ENCODE measurements around the gene FCSK.

Gene FCSK

DNA sequence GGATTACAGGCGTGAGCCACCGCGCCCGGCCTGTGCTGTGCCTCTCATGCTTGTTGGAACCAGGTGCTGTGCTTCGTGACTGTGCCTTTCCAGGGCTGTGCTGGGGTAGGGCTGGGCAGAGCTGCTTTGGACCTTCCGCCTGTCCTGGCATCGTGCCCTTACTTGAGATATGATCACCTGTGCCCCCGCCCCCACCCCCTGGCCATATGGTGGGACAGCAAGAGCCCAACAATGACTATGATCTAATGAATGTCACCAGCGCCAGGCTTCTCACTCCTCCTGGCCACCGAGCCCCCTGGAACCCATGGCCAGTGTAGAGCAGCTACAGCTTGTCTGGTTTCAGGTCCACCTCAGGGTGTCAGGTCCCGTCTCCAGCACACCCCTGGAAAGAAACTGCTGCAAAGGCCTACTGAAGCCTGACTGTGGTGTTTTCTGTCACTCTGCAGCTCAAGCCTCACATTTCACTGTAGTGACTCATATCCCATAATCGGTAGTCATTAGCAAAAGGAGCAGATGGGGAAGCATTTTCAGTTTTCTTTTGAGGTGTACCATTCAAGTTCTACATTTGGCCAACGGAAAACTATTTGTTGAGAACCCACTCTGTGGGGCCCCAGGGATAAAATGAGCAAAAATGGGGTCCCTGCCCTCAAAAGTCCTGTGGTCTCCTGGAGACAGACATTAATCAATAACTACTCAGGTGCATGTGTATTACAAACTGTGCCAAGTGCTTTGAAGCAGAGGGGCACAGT is 22.1 kb downstream of the FCSK start:
- no peak for DNase-seq (ENCODE audit: low read depth, low spot score)

DNA sequence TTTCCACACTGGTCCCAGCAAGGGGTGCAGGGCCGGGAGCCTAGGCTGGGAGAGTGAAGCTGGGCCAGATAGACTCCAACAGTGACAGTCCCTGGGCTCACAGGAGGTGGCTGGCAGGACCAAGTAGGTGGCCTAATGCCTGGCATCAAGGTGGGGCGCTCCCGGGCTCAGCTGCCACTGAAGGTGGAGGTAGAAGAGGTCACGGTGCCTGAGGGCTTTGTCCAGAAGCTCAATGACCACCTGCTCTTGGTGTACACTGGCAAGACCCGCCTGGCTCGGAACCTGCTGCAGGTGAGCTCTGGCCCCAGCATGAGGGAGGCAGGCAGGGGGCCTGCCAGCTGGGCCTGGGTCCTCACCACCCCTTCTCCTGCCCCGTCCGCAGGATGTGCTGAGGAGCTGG is 23.8 kb downstream of the FCSK start:
- DNase-seq (ENCODE audit: low read depth, low spot score): no peak

DNA sequence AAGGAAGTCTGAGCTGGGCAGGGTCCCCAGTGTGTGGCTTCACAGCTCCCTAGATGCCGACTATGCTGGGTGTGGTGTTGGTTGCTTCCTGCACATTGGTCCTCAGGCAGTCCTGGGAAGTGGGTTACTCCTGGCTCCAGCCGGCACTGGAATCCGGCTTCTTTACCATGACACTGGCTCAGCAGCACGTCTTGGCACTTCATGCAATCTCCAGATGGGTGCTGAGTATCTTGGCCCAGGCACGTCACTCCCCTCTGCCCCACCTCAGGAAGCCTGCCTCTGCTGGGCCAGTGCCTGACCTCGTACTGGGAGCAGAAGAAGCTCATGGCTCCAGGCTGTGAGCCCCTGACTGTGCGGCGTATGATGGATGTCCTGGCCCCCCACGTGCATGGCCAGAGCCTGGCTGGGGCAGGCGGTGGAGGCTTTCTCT is 24.5 kb downstream of the FCSK start:
- DNase-seq (ENCODE audit: low read depth, low spot score): no peak

DNA sequence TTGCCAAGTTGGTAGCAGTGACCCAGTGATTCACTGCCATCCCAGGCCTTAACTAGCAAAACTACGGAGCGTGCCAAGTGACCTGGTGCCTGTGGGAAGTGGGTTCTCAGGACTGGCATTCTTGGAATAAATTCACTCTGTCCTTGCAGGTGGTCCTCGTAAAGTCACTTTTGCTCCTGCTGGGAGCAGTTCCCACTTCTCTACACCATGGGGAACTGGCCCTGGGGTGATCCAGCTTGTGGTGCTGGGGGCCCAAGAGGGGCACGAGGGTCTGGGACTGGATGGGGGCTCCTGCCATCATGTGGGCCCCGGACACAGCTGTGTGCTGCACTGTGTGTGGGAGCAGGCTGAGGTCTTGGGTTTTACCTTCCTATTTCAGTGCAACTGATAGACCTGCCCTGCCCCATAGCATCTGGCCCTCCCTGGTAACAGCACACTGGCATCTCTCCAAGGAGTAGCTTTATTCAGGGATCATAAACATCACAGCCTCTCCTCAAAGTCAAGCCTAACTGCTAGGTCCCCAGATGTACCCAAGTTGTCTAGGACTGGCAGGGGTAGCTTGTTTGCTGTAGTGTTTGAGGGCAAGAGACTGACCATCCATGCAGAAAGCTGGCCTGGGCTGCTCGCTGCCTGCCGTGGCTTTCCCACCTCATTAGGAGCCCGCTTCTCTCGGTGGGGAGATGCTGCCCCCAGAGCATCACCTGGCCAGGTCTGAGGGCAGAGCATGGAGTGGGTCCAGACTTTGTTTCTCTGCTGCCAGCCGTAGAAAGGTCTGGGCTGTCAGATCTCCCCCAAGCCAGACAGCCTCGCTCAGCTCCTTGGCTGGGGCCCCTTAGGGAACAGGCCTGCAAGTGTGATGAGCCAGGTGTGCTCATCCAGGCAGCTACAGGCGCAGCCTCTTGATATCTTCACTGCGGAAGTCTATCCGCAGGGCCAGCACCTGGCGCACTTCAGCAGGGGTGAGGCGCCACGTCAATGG is 26.0 kb downstream of the FCSK start:
- DNase-seq (ENCODE audit: low read depth, low spot score): no peak

DNA sequence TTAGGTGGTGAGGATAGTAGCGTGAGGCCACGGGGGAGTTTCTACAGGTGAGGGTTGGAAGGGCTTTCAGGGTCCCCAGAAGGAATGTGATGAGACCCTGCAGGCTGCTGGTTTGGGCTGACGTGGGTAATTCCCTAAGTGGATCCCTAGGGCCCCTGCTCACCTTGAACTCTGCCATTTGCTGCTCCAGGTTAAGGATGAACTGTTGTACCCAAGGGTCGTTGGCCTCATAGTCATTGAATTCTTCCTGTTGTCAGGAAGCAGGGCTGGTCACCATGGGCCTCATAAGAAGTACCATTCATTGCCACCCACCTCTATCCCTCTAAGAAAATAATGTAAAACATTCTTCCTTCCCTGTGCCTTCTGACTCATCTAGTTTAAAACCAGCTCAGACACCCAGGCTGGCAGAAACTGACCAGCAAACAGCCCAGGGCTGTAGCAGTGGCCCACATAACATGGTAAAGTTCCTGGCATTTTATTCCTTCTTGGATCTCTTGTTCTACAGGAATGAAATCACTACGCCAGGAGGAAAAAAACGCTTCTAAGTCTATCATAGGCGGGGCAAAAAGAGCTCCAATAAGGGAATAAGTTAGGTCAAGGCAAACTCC is 27.6 kb downstream of the FCSK start:
- no peak for DNase-seq (ENCODE audit: low read depth, low spot score)

DNA sequence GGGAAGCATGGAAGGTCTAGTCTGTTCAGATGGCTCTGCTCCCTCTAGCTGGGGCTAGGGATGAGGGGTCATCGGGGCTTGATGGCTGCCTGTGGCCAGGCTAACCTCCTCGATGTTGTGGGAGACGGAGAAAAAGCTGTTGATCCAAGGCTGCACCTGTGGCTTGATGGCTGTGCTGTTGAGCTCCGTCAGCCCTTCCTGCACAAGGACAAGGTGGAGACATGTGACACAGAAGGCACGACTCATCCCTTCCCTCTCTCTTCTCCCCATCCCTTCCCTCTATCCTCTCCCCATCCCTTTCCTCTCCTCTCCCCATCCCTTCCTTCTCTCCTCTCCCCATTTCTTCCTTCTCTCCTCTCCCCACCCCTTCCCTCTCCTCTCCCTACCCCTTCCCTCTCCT is 28.2 kb downstream of the FCSK start:
- no peak for DNase-seq (ENCODE audit: low read depth, low spot score)

DNA sequence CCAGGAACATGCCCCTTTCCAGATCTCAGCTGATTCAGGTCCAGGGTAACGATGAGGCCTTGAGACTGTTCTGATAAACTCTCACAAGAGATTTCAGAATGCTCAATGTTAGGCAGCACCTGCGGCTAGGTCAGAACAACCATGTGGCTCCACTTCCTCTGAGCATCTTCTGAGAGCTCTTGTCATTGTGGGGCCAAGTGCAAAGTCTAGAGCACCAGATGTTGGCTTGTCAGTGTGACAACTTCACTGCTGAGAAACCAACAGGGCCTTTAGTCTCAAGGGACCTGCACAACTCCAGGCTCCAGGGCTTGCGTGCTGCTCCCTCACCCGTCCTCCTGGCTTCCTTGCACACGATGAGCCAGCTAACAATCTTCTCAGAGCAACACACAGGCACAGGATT is 29.0 kb downstream of the FCSK start:
- no peak for DNase-seq (ENCODE audit: low read depth, low spot score)

DNA sequence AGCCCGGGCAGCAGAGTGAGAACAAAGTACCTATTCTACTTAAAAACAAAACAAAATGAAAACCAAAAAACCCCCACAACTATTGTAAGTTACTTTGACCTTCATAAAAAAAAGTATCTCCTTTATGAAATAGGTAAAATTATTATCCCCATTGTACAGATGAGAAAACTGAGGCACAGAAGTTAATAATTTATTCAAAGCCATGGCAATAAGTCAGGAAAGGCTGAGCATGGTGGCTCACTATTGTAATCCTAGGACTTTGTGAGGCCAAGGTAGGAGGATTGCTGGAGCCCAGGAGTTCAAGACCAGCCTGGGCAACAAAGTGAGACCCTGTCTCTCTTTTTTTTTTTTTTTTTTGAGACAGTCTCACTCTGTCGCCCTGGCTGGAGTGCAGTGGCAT is 30.5 kb downstream of the FCSK start:
- no peak for DNase-seq (ENCODE audit: low read depth, low spot score)

DNA sequence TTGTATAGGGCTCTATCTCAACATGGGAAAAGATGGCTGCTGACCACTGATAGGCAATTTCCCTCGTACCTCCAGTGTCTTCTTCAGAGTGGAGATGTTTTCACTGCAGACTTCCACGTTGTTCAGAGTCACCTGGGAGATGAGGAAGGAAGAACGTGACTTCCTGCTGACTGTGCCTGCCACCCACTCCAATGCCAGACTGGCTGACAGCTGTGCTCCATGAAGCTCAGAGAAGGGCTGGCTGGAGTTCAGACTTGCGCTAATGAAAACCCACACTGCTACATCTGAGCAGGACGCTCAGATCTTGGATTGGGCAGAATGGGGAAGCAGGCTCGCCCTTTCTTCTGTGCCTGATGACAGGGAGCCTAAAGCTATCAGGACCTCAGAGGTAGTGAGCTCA is 35.9 kb downstream of the FCSK start:
- no peak for DNase-seq (ENCODE audit: low read depth, low spot score)

DNA sequence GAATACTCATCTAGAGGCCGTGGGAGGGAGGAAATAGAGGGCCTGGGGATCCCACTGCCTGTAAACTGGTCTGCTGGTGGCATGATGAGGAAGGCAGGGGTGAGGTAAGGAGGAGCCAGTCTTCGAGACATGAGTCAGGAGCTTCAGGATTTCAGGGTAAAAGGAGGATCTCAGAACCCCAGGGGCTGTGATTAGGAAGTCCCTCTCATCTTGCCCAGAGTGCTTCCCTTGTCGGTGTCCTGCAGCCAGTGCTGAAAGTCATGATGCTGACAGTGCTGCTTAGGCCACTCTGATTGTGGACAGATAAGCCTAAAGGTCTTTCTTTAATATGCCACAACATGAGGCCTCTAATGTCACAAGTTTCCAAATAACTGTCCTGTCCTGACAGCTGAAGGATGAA is 39.4 kb downstream of the FCSK start:
- DNase-seq (ENCODE audit: low read depth, low spot score): no peak

DNA sequence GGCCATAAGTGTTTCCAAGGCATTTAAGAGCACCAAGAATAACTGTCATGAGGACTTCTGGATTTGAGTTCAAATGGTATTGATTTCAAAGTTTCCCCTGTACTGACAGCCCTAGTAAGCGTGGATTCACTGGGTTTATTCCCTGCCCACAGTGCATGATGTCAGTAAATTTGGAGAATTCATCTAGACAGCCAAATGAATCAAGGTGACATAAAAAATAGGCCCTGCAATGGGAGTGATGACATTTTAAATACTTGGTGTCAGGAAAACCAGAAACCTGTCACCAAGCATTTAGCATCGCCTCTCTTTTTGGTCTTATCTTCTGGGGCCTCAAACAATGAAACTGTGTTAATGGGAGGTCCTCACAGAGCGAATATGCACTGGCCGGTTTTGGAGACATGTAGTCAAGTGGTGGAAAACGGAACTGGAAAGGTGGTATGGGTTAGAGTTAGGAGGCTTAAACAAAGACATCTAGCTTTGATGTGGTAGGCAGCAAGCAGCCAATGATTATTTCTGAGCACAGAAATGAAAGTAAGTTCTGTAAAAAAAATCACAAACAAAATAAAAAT is 39.9 kb downstream of the FCSK start:
- DNase-seq (ENCODE audit: low read depth, low spot score): no peak

DNA sequence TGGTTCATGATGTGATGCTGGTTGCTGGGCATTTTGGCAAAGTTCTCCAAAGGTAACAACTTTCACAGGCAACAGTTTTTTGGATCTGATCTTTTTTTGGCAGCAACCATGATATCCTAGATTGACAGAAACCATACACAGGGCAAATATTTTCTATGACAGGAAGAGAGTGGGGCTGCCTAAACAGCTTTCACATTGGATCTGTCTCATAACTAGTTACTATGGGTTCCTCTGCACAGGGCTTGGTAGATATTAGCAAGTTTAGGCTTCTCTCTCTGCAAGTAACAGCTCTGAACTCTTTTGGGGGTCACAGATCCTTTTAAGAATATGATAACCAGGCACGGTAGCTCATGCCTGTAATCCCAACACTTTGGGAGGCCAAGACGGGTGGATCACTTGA is 40.4 kb downstream of the FCSK start:
- DNase-seq (ENCODE audit: low read depth, low spot score): no peak

DNA sequence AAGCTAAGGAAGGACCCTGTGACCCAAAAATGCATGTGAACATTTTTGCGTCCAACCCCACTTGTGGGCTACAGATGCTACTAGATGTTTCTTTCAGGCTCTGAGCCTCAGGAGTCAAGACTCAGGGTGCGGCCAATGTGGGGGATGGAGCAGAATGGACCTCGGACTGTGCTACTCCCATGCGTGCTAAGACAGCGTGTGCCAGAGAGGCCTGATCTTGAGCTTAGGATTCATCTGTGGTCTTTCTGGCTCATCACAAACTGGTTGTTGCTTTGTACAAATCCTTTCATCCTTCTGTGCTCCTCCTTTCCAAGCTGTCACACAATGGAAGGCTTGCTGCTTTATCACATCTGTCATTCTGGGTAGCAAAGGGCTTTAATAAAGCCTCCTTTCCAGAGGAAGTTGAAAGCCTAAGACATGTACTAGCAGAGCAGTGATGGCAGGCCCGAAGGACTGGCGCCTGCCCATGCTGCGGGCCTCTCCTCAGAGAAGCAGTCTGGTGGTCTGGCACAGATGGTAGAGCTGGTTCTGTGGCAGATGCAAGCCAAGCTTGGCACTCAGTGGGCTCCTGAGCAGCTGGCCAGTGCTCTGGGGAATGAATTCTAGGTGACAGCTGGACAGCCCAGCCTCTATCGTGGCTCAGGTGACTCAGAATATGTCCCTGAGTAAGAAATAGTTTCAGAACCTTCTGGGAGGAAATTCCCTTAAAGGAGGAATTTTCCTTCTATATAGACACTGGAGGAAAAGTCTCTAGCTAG is 41.2 kb downstream of the FCSK start:
- no peak for DNase-seq (ENCODE audit: low read depth, low spot score)

DNA sequence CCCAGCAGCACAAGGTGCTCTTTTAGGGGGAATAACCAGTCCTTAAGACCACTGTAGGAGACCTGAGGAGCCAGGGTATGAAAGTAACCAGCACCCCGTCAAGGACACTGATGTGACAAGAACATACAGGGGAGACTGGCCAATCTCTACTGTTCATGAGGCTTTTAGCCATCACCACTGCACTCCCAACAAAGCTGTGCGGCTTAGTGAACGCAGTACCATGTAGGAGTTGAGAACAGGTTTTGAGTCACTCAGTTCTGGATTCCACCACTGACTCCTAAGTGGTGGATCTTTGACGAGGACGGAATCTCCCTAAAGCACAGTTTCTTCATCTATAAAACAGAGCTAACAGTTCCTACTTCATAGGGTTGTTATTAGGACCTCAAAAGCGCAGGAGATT is 42.1 kb downstream of the FCSK start:
- no peak for DNase-seq (ENCODE audit: low read depth, low spot score)

DNA sequence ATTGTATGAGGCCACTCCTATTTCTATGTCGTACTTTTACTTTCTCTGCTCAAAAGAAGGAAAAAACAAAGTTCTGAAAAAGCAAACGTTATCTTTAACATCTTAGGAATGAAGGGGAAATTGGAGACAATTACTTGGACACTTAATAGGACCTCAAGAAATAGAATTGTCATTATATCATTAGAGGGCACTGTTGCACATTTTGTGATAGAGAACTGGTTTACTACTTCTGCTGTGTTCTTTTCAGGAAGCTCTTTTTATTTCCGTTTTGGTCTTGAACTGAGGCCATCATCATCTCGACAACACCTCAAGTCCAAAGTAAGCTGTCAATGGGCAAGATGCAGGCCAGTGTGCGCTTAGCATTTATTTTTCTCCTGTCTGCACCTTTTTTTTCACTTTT is 54.4 kb downstream of the FCSK start:
- DNase-seq (ENCODE audit: low read depth, low spot score): no peak

DNA sequence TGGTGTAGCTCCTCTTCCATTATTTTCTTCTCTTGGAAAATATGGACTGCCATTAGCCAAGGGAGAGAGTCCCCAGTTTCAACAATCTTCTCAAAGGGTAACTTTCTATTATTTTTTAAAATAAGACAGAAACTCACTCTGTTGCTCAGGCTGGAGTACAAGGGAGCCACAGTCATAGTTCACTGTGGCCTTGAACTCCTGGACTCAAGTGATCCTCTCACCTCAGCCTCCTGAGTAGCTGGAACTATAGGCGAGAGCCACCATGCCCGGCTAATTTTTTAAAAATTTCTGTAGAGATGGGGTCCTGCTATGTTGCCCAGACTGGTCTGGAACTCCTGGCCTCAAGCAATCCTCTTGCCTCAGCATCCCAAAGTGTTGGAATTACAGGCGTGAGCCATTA is 55.8 kb downstream of the FCSK start:
- no peak for DNase-seq (ENCODE audit: low read depth, low spot score)

DNA sequence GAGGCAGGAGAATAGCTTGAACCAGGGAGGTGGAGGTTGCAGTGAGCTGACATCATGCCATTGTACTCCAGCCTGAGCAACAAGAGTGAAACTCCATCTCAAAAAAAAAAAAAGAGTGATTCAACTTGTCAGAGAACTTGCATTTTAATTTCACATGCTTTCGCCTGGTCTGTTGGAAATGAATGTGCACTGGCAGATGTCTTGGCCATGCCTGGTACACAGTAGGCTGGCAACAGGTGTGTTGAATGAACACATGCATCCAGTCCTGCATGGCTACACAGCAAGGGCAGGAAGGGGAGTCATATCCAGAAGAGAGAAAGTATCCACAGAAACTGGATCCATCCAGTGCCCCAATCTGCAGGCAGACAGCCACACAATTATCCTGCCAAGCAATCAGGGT is 57.4 kb downstream of the FCSK start:
- no peak for DNase-seq (ENCODE audit: low read depth, low spot score)

DNA sequence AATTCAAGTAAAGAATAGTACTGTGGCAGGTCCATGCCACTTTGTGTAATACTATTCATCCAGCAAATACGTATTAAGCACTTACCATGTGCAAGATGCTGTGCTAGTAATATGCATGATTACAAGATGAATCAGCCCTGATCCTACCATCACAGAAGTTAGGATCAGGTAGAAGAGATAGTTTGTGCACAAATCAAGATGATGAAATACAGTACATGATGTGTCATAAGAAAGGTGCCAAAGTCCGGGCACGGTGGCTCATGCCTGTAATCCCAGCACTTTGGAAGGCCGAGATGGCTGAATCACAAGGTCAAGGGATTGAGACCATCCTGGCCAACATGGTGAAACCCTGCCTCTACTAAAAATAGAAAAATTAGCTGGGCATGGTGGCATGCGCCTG is 58.1 kb downstream of the FCSK start:
- no peak for DNase-seq (ENCODE audit: low read depth, low spot score)

DNA sequence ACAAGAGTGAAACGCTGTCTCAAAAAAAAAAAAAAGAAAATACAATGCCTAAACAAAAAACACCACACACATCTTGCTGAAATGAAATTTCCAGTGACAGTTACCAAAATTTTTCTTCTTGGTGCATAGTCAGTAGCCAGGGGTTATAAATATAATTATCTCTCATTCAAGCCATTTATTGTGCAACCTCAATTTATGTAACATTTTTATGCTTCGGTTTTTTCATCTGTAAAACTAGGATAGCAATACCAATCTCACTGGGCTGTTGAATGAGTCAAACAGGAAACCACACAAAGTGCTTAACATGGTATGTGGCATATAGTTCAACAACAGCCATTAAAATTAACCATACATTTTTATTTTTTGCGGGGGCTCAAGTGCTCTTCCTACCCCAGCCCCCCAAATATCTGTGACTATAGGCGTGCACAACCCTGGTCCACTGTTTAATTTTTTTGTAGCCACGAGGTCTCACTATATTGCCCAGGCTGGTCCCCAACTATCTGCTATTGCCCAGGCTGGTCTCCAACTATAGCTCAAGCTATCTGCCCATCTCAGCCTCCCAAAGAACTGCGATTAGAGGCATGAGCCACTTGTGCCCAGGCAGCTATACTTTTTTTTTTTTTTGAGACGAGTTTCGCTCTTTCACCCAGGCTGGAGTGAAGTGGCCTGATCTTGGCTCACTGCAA is 66.4 kb downstream of the FCSK start:
- no peak for DNase-seq (ENCODE audit: low read depth, low spot score)

DNA sequence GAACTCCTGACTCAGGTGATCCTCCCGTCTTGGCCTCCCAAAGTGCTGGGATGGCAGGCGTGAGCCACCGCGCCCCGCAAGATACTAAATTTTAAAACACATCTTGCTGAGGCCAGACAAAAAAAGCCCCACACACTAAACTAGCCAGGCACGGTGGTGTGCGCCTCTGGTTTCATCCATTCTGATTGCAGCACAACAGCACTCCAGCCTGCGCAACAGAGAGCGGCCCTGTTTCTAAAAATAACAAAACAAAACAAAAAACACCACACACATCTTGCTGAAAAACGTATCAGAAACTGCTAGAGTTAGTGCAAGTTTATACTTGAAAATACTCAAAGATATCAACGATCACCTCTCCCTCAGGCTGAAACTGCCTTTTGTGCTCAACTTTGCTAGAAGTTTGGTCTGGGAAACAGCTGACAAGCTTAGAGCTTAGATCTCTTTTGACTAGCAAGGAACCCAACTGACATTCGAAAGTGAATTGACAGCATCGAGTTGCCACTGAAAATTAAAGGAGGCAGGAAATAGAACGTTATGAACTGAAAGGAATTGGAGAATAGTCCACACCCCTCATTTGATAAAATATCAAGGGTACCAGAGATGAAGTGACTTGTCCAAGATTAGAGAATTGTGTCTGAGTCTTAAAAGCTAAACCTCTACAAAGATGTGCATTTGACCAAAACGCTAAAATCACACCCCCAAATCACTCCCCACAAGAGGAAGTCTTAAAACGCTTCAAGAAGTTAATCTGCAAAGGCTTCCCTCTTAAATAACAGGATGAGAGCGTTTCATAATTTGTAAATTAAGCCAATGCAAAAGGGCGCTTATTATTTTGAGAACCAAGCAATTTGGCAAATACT is 68.1 kb downstream of the FCSK start:
- no peak for DNase-seq (ENCODE audit: low read depth, low spot score)

All from activated CD4-positive, CD25-positive, alpha-beta regulatory T cell treated with anti-CD3 and anti-CD28 coated beads, Interleukin-2, amount 50 U/mL, for 16 hours (primary cell).